Endothelial cell of umbilical vein (primary cell): ENCODE data around the gene FANCC. TPM values are rescaled to one million over a fixed set of nuclear protein-coding genes. Genes with fewer than 3 reads are reported as not detected.

Experiments
- BruUV-seq: library from RNA; stranded (reverse); fragments of 400-500 nt; replicated peaks from 2 replicates; lab custom pipeline; 2021; lab: Mats Ljungman, UMichigan
- CTCF ChIA-PET: fragments of 300-600, 350-600 bp; sonication (Branson Sonifier 250); formaldehyde crosslinking; loops from one replicate; lab custom pipeline; 2021; ENCODE audit warnings: antibody characterized with exemption, inconsistent platforms; lab: Charles Lee
- POLR2A ChIA-PET: fragments of 300-600, 350-600 bp; sonication (Branson Sonifier 250); formaldehyde crosslinking; loops from one replicate; lab custom pipeline; 2021; ENCODE audit warnings: antibody characterized with exemption, inconsistent platforms; lab: Charles Lee
- DNase-seq: peaks from one replicate; pipeline ENCODE4 v3.0.0-alpha.2; 2011; ENCODE audit warnings: low read depth, low spot score
- FAIRE-seq: peaks from 2 replicates; lab custom pipeline; 2011; peaks lifted over from hg19 to GRCh38; lab: Jason Lieb, UNC
- H2AFZ ChIP-seq: 2 replicates; pipeline ENCODE4 v1.6.0; 2012; ENCODE audit warnings: low read depth, low read length, control low read depth, inconsistent platforms
- H3K27ac ChIP-seq: 2 replicates; pipeline ENCODE4 v1.5.1; 2011; ENCODE audit warnings: low read depth, mild to moderate bottlenecking, control low read depth, low read length, moderate library complexity; ENCODE audit not compliant: insufficient read depth
- H3K27me3 ChIP-seq, 2 experiments: 2 replicates each; pipeline versions ENCODE4 v1.6.0 to v1.6.1; 2011; ENCODE audit warnings: low read length in 2 of 2, mixed read lengths in 1 of 2; ENCODE audit not compliant: control insufficient read depth in 2 of 2, insufficient read depth in 2 of 2
- H3K36me3 ChIP-seq, 2 experiments: 2 replicates in 1 of 2; 3 replicates in 1 of 2; pipeline ENCODE4 v1.5.1; 2011; ENCODE audit warnings: low read length in 2 of 2, mild to moderate bottlenecking in 1 of 2, moderate library complexity in 1 of 2; ENCODE audit not compliant: control insufficient read depth in 2 of 2, insufficient read depth in 2 of 2; ENCODE audit errors: extremely low read depth in 1 of 2
- H3K4me1 ChIP-seq: 3 replicates; pipeline ENCODE4 v1.5.1; 2011; ENCODE audit warnings: mild to moderate bottlenecking, low read length; ENCODE audit not compliant: control insufficient read depth, insufficient read depth; ENCODE audit errors: extremely low read depth
- H3K4me2 ChIP-seq: 2 replicates; pipeline ENCODE4 v1.6.1; 2011; ENCODE audit warnings: low read length, control low read depth, mixed read lengths; ENCODE audit not compliant: insufficient read depth
- H3K4me3 ChIP-seq, 3 experiments: fragments of 200-600 bp in 1 of 3; sonication (generic), shearing (Covaris generic) in 1 of 3; replicated peaks in 1 of 3; 2 replicates each; pipeline ENCODE4 v1.5.1; 2011 to 2016; ENCODE audit warnings: control low read depth in 3 of 3, low read length in 3 of 3, mild to moderate bottlenecking in 2 of 3, inconsistent platforms in 1 of 3, low read depth in 1 of 3, moderate library complexity in 1 of 3; ENCODE audit not compliant: insufficient read depth in 1 of 3
- H3K79me2 ChIP-seq: 2 replicates; pipeline ENCODE4 v1.6.0; 2012; ENCODE audit warnings: low read length, inconsistent platforms; ENCODE audit not compliant: control insufficient read depth, insufficient read depth
- H3K9ac ChIP-seq: replicated peaks from 2 replicates; pipeline ENCODE3; 2011; ENCODE audit warnings: low read length, control low read depth; ENCODE audit not compliant: insufficient read depth; ENCODE audit errors: extremely low read depth
- H3K9me1 ChIP-seq: replicated peaks from 3 replicates; pipeline ENCODE4 v1.6.0; 2011; ENCODE audit warnings: mild to moderate bottlenecking, low read length; ENCODE audit not compliant: control insufficient read depth, insufficient read depth; ENCODE audit errors: extremely low read depth
- H3K9me3 ChIP-seq: replicated peaks from 2 replicates; pipeline ENCODE4 v1.5.1; 2012; ENCODE audit warnings: low read length, inconsistent platforms; ENCODE audit not compliant: control insufficient read depth, insufficient read depth
- H4K20me1 ChIP-seq: replicated peaks from 2 replicates; pipeline ENCODE3; 2011; ENCODE audit warnings: mild to moderate bottlenecking, low read length; ENCODE audit not compliant: control insufficient read depth, insufficient read depth; ENCODE audit errors: extremely low read depth
- FOS ChIP-seq: IDR thresholded peaks from 2 replicates; pipeline ENCODE4 v1.6.1; 2011; ENCODE audit warnings: mild to moderate bottlenecking, low read length, moderate library complexity, borderline replicate concordance; ENCODE audit not compliant: insufficient read depth
- JUN ChIP-seq: IDR thresholded peaks from 2 replicates; pipeline ENCODE4 v1.6.1; 2011; ENCODE audit warnings: borderline replicate concordance, low read depth; ENCODE audit not compliant: insufficient read length, insufficient read depth
- MYC ChIP-seq: IDR thresholded peaks from one replicate; pipeline ENCODE4 v1.6.1; 2011; ENCODE audit warnings: mild to moderate bottlenecking, low read depth, low read length
- POLR2A ChIP-seq: IDR thresholded peaks from 2 replicates; pipeline ENCODE4 v1.6.1; 2012; ENCODE audit warnings: low read depth, mild to moderate bottlenecking, control low read depth, low read length
- dilution Hi-C: fragments of 300-500 bp; cut with MboI; formaldehyde crosslinking; loops from one replicate; pipeline ENCODE4 v1.15.0; 2019; ENCODE audit warnings: low sequenced_read_pairs; ENCODE audit not compliant: extremely low pct_ligation_motif_present
- intact Hi-C: fragments of 100-400 bp; cut with micrococcal nuclease; formaldehyde crosslinking; loops from one replicate; pipeline ENCODE4 v1.10.0; 2022
- polyA plus RNA-seq, 4 experiments: library from polyadenylated mRNA; depleted of rRNA in 3 of 4; stranded (reverse) in 3 of 4; unstranded in 1 of 4; fragments of >200 nt; gene quantifications; 2 replicates each; pipeline versions ENCODE4 v1.2.1 to v1.2.3, GENCODE V29; 2011 to 2012; ENCODE audit warnings: missing spikeins in 1 of 4
- total RNA-seq: library from RNA; stranded (reverse); gene quantifications from 2 replicates; pipeline ENCODE4 v1.2.3, GENCODE V29; 2021
- TF ChIP-seq, protein P1 (sequence below): IDR thresholded peaks from 2 replicates; pipeline ENCODE4 v1.6.1; 2011; ENCODE audit not compliant: insufficient read depth, insufficient read length
- TF ChIP-seq, protein P2 (sequence below), 2 donors: IDR thresholded peaks; 1 replicate in 1 of 2; 2 replicates in 1 of 2; pipeline ENCODE4 v1.5.1; 2011; ENCODE audit warnings: low read length in 2 of 2, mild to moderate bottlenecking in 2 of 2, moderate library complexity in 2 of 2, control low read depth in 1 of 2, inconsistent platforms in 1 of 2, low read depth in 1 of 2; ENCODE audit not compliant: insufficient read depth in 1 of 2; ENCODE audit errors: extremely low read depth in 1 of 2

The FANCC gene
- total and polyA plus RNA-seq, 2 donors (not counting 3 experiments of a cell fraction or from before 2014, with no cell fraction given): 5.7 to 13.1 TPM

DNA sequence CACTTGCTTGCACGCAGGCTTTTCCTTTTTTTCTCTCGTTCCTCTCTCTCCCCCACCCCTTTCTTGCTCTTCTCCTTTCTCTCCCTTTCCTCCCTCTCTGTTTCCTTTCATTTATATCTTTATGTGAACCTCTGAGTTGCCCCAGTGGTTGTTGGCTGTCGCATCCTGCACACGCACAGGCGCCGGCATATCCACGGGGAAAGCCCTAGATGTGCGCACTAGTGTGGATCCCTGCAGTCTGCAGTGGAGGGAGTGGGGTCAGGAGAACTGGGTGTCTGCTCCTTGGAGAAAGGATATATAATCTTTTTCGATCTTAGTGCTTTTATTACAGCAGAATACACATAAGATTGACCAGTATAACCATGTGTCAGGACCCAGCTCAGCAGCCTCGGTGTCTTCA lies 223.5 kb downstream of the FANCC start:
- H3K4me2 ChIP-seq: no peak overlapping the region

More for the DNA sequence above, 223.5 kb downstream of the FANCC start:
- Histone ChIP-seq H3K27me3 (no peaks in the 10 kb centered on the region), H3K9me3 (no peaks in the 10 kb centered on the region), H3K9me1 (no peaks in the 10 kb centered on the region), H3K9ac (no peak overlapping the region), H4K20me1 (no peaks in the 10 kb centered on the region), H3K36me3 (peaks cover 0 to 2% of the 10 kb centered on the region in 2 experiments), H3K4me1 (peaks cover 6% of the 10 kb centered on the region), H3K27ac (no peak overlapping the region), H3K79me2 (no peaks in the 10 kb centered on the region), H3K4me3 (no peak overlapping the region), H2AFZ (no peak overlapping the region)
- DNase-seq (no peak), FAIRE-seq (no peak)
- CTCF ChIA-PET: interaction anchor here (0.7 to 2.9 kb wide), 4 partner anchors 34 to 412 kb away, joined by 3 to 13 read pairs (median 6); no protein-coding TSS in a partner anchor
- dilution Hi-C loops: no loop called here
- POLR2A ChIA-PET: no interaction called here
- TF ChIP-seq MYC (no peak), POLR2A (no peak), JUN (no peak), FOS (no peak)
- TF ChIP-seq, protein P1, sequence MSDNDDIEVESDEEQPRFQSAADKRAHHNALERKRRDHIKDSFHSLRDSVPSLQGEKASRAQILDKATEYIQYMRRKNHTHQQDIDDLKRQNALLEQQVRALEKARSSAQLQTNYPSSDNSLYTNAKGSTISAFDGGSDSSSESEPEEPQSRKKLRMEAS: no peak
- TF ChIP-seq, protein P2, sequence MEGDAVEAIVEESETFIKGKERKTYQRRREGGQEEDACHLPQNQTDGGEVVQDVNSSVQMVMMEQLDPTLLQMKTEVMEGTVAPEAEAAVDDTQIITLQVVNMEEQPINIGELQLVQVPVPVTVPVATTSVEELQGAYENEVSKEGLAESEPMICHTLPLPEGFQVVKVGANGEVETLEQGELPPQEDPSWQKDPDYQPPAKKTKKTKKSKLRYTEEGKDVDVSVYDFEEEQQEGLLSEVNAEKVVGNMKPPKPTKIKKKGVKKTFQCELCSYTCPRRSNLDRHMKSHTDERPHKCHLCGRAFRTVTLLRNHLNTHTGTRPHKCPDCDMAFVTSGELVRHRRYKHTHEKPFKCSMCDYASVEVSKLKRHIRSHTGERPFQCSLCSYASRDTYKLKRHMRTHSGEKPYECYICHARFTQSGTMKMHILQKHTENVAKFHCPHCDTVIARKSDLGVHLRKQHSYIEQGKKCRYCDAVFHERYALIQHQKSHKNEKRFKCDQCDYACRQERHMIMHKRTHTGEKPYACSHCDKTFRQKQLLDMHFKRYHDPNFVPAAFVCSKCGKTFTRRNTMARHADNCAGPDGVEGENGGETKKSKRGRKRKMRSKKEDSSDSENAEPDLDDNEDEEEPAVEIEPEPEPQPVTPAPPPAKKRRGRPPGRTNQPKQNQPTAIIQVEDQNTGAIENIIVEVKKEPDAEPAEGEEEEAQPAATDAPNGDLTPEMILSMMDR (IDR thresholded peaks at IDR 0.05; ENCODE audit: extremely low read depth in 1 of 2, insufficient read depth in 1 of 2, low read depth in 1 of 2, low read length in 2 of 2): no peak
- no TSS peak for BruUV-seq
- intact Hi-C loops: no loop called here
